ENCODE data around the gene CDK5RAP3.
"Not testable (repeated sequence)": the region's sequence is repeated elsewhere in the genome, so short reads cannot be mapped to it uniquely, and the experiment has no call there.

Gene CDK5RAP3

GRCh38 chr17:47970725-47971499, at the start of gene CDK5RAP3:
TSS of gene CDK5RAP3 (plus strand) at chr17:47971113. CDS start at chr17:47971147, 34 bp downstream.
- DNase-seq: peak; percentile 97

DNA sequence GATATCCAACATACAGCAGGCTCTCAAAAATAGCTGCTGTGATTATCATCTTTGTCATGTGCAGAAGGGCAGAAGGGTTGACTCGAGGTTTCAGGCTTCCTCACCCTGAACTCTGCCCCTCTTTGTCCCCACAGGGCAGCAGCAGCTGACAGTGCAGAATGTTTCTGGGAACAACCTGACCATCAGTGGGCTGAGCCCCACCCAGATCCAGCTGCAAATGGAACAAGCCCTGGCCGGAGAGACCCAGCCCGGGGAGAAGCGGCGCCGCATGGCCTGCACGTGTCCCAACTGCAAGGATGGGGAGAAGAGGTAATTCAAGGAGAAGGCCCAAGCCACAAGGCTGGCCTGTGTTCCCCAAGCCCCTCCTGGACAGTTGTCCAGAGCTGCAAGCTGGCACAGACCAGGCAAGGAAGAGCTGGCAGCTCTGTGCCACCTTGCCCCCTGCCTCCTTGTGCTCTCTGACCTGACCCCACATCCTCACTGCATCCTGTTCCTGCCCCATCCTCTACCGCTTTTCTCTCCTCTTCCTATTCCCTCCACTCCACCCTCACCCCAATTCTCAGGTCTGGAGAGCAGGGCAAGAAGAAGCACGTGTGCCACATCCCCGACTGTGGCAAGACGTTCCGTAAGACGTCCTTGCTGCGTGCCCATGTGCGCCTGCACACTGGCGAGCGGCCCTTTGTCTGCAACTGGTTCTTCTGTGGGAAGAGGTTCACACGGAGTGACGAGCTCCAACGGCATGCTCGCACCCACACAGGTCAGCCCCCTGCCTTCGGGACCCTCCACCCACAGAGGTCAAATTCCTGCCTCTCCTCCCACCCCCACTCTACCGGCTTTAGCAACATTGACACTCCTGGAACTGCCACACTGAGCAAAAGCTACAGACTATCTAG, 45.9 kb upstream of the CDK5RAP3 start:
- no peak for DNase-seq

DNA sequence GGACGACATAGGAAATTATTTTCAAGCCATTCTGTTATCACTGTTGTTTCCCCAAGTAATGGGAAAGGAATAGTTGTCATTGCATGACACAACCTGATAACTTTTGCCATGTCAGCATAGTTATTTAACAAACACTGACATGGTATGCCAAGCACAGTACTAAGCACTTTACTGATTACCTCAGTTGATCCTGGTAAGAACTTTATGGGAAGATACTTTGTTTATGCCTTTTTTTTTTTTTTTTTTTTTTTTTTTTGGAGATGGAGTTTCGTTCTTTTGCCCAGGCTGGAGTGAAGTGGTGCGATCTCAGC, 45.3 kb upstream of the CDK5RAP3 start:
- DNase-seq: no peak

- DNase-seq: no peak
Measured at GRCh38 chr17:47927821-47928400, 43.0 kb upstream of the CDK5RAP3 start.

DNA sequence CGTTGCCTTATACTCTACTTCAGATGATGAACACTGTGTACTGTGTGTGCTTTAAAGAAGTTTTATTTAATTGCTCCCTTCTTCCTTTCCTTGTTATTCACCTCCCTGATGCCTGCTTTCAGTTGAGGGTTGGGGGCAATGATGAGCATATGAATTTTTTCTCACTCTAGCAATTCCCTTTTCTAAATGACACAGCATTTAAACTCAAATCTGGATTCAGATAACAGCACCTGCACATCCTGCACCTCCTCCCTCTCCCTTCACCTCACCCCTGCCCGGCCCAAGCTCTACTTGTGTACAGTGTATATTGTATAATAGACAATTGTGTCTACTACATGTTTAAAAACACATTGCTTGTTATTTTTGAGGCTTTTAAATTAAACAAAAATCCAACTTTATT, 42.5 kb upstream of the CDK5RAP3 start:
- no peak for DNase-seq

DNA sequence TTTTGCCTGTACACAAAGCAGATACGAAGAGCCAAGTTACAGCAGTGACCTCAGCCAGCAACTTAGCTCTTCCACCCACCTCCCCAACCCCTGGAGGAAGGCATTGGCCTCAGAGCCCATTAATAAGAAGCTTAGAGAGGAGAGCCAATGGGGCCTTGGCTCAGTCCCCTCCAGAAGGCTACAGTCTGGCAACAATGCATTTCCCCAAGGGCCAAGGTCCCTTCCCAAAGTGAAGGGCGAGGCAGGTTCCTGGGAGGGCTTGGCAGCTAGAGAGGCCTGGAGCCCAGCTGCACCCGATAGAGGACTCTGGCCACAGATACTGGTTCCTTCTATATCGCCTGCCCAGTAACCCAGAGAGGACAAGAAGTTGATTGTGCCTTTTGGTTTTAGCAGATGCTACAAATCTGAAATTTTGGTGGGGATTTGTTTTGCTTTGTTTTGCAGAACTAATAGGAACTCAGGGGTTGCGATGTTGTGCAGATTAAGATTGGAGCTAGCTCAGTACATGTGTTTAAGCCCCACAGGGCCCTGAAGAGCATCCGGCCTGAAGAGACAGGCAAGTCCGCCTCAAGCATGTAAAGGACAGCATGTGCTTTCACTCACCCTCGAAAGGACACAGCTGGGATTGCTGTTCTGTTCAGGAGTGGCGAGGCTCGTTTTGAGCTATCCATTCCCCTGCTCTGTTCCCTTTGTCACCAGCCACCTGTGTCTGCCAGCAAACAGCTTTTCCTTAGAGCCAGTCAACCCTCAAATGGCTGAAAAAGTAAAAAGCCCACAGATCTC, 41.5 kb upstream of the CDK5RAP3 start:
- DNase-seq: no peak

DNA sequence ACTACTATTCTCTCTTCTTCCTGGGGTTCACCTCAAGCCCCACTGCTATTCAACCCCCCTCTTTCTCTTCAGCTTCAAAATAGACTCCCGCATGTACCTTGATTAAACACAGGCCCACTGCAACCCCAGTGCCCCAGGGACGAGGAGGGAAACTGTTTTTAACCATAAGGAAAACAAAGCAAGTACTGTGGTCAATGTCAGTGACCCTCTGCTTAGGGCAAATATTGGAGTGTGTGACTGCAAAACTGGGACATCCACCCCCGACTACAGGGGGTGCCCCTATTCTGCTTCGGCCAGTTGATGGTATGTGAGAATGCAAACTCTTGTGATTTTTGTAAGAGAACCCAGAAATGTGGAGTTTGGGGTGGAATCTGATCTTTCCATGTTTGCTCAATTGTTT, 39.1 kb upstream of the CDK5RAP3 start:
- no peak for DNase-seq

DNA sequence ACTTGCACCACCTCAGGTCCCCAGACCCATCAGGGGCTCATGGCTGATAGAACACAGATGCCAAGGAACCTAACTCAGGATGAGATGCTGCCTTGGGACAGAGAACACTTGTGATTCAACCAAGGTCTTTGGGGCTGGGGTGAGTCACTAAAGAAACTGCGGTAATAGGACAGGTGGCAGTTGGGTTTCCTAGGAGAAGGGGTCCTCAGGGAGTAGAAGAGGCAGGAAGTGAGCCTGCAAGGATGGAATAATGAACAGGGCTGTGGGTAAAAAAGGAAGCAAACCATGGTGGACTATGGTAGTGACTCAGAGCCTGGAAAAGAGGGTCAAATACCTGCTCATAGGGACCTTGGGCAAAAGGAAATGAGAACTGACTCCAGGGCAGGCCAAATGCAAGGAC, 36.1 kb upstream of the CDK5RAP3 start:
- DNase-seq: no peak

GRCh38 chr17:47935468-47935867, 35.4 kb upstream of the CDK5RAP3 start:
- not testable (repeated sequence) for DNase-seq

DNA sequence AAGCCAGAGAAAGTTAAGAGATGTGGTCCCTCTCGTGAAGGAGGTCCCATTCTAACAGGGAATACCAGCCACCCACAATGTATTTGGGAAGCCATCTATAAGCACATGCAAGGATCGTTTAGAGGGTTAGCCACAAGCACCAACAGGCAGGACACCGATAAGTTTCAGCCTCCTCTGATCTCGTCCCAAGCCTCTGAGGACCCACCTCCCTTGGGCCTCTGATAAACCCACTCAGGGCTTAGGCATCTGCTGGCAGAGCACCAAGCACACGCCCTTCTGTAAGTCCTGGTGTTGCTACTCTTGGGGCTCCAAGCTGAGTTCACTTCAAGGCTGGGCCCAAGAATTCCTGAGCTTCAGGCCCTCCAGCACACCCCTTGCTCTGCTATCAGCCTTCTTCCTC, 35.0 kb upstream of the CDK5RAP3 start:
- DNase-seq: no peak

GRCh38 chr17:47937941-47938340, 33.0 kb upstream of the CDK5RAP3 start:
- DNase-seq: no peak

GRCh38 chr17:47941246-47942095, 29.4 kb upstream of the CDK5RAP3 start, which contains the start of gene PNPO:
TSS of gene PNPO (plus strand) at chr17:47941571. CDS start at chr17:47941676, 105 bp downstream.
- DNase-seq: peak; percentile 92 to 94

DNA sequence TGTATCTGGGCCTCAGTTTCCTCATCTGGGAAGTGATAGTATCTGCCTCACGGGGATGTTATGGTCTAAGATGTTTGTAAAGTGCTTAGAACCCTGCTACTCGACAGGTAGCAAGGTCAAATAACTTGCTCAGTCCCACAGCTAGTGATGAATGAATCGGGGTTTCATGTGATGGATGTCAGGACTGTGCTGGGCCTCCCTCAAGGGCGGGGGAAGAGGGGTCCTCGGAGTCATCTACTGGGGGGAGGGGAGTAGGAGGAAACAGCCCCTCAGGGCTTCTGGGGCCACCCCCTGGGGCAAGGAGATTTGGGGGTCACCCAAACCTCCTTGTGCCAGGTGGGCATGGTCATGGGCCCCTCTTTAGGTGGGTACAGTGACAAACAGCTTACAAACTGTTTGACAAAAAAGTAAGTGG, 28.8 kb upstream of the CDK5RAP3 start:
- DNase-seq: no peak

DNA sequence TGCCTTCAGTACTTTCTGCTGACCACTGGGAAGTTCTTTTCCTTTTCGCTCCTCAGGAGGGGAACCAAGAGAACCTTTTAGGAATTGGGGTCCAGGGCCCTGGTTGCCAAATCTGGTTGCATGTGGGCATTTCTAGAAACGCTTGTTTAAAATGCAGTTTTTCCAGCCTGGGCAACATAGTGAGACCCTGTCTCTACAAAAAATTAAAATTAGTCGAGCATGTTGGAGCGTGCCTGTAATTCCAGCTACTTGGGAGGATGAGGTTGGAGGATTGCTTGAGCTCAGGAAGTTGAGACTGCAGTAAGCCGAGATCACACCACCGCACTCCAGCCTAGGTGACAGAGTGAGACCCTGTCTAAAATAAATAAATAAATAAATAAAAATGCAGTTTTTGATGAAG, 28.3 kb upstream of the CDK5RAP3 start:
- DNase-seq: no peak

- DNase-seq: no peak
Measured at GRCh38 chr17:47945080-47945479, 25.8 kb upstream of the CDK5RAP3 start.

DNA sequence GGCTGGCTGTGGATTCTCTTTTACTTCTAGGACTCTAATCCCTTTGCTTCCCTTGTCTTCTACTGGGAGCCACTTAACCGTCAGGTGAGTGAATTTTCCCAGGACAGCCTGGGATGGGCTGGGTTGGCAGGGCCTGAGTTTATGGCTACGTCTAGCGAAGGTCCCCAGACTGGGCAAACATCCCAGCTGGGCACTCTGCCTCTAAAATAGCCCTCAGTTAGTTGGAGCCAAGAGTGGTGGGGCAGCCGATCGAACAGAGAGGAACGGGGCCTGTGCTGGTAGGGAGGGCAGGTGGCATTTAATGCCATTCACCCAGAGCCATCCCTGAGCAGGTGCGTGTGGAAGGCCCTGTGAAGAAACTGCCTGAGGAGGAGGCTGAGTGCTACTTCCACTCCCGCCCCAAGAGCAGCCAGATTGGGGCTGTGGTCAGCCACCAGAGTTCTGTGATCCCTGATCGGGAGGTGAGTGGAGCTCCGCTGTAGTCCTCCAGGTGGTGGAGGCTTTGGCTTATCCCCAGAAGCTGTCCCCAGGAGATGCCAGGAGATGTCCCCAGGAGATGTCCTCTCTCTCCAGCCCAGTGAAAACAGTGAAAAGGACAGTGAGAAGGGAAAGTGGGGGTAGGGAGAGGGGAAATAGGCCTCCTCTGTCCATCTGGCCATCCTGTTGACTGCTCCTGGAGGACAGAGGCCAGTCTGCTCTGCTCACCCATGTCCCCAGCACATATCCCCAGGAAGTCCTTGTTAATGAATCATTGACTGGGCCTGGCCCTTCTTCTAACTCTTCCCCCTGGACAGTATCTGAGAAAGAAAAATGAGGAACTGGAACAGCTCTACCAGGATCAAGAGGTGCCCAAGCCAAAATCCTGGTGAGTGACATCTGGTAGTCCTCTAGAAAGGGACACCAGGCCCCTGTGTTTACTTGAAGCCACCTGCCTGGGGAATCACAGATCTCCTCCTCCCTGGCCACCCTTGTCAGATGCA, 25.1 kb upstream of the CDK5RAP3 start:
- no peak for DNase-seq

GRCh38 chr17:47946516-47946915, 24.4 kb upstream of the CDK5RAP3 start:
- no peak for DNase-seq

DNA sequence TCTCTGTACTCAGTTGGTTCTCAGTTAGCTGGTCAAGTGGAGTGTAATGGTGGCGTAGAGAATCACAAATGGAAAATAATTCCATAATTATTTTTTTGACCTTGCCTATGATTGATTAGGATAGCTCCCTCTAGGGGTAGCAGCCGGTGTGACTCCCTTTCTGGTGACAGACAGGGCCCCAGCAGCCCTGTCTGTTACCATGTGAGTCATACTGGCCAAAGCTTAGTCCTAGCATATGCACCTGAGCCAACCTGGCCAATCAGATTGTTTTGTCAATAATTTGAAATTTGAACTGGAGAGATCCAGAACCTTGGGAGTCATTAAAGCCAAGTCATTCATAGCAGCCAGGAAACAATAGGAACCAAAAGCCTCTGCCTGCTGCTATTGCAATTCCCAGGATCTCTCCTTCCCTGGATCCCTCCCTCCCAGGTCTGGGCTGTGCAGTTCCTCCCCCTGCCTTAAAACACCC, 23.9 kb upstream of the CDK5RAP3 start:
- peak; percentile 74 for DNase-seq

DNA sequence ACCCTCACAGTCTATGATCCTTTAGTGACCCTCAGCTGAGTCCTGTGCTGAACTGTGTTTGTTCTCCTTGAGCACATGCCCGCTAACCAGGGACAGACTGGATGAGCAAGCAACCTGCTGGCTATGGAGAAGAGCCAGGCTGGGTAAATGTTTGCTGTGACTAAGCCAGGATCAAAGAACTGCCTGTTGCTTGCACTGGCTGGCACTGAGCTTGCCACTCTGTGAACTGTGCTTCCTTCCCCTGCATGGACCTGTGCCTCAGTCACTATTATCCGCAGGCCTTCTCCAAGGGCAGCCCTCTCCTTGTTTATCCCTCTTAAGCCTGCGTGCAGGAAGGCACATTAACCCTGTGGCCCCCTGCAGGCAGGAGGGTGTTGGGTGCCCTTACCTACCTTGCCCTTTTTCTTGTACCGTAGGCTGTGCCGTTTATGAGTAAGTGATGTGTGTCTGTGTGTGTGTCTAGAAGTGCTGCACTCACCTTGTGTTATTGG, 22.2 kb upstream of the CDK5RAP3 start:
- DNase-seq: no peak

DNA sequence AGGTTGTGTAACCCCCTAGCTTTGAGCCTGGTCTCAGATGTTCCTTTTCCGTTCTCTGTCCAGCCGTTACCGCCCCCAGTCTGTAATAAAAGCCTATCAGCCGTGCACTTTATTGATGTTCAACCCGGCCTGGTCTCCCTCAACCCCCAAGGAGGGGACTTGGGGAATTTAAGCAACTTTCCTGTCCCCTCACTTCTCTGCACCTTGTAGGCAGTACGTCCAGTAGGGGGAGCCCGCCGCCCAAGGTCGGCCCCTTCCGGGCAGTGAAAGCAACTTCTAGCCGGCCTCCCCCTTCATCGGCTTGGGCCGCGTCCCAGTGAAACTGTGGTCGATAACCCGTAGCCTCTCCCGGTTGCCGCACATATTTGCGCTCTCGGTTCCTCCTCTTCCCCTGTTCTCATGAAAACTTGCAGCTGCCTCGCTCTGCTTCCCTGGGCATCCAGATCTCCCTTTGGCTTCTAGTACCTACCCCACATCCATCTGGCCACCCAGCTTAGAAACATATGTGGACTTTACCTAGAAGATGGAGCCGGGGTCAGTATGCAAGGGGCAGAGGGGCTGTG, 21.6 kb upstream of the CDK5RAP3 start:
- DNase-seq: peak; percentile 67 to 73

Data from activated CD4-positive, alpha-beta T cell treated with anti-CD3 and anti-CD28 coated beads, Interleukin-2, amount 50 U/mL, for 4 hours (primary cell).